HEK293 (cell line): ENCODE data around the gene PRKAG2.

Source experiments
- CTCF ChIA-PET: fragments of 350-600 bp; formaldehyde crosslinking; extraction: SDS; loops from one replicate; lab custom pipeline; 2021; ENCODE audit warnings: antibody characterized with exemption; lab: Yijun Ruan, JAX
- POLR2A ChIA-PET: fragments of 300-600 bp; formaldehyde crosslinking; extraction: SDS; loops from one replicate; lab custom pipeline; 2020; ENCODE audit warnings: antibody characterized with exemption, inconsistent platforms; lab: Yijun Ruan, JAX
- H3K27ac ChIP-seq: fragments of 200-500 bp; sonication (Bioruptor generic); 2 replicates; pipeline ENCODE4 v1.5.1; 2014; ENCODE audit warnings: low read depth, low read length, control low read depth, inconsistent platforms; ENCODE audit errors: extremely low read depth
- H3K36me3 ChIP-seq, 2 experiments: fragments of 200-500 bp in 1 of 2; sonication (Bioruptor generic) in 1 of 2; 1 replicate in 1 of 2; 2 replicates in 1 of 2; pipeline ENCODE4 v1.5.1; 2014 to 2017; ENCODE audit warnings: inconsistent platforms in 2 of 2, low read length in 2 of 2; ENCODE audit not compliant: control insufficient read depth in 2 of 2, insufficient read depth in 1 of 2
- H3K4me1 ChIP-seq: fragments of 200-500 bp; sonication (Bioruptor generic); 2 replicates; pipeline ENCODE4 v1.5.1; 2014; ENCODE audit warnings: mild to moderate bottlenecking, low read length, inconsistent platforms; ENCODE audit not compliant: control insufficient read depth, insufficient read depth
- H3K4me3 ChIP-seq: 2 replicates; pipeline ENCODE4 v1.5.1; 2011; ENCODE audit warnings: low read depth, mild to moderate bottlenecking, control low read depth, low read length, moderate library complexity
- H3K9me3 ChIP-seq: fragments of 200-500 bp; sonication (Bioruptor generic); 2 replicates; pipeline ENCODE4 v1.5.1; 2014; ENCODE audit warnings: low read depth, low read length, inconsistent platforms; ENCODE audit not compliant: control insufficient read depth, insufficient read depth
- GLIS1 ChIP-seq: fragments of 450-650 bp; formaldehyde crosslinking; IDR thresholded peaks from 2 replicates; pipeline ENCODE4 v1.5.1; 2016; ENCODE audit warnings: missing biosample characterization, missing genetic modification characterization
- PRDM10 ChIP-seq: fragments of 450-650 bp; formaldehyde crosslinking; IDR thresholded peaks from 2 replicates; pipeline ENCODE4 v1.5.1; 2016; ENCODE audit warnings: missing biosample characterization, missing genetic modification characterization
- SCRT1 ChIP-seq: fragments of 450-650 bp; formaldehyde crosslinking; IDR thresholded peaks from 2 replicates; pipeline ENCODE4 v1.5.1; 2016; ENCODE audit warnings: missing biosample characterization, missing genetic modification characterization, borderline replicate concordance
- TSHZ1 ChIP-seq: fragments of 450-650 bp; formaldehyde crosslinking; IDR thresholded peaks from 2 replicates; pipeline ENCODE4 v1.5.1; 2016; ENCODE audit warnings: missing biosample characterization, missing genetic modification characterization, borderline replicate concordance
- ZNF10 ChIP-seq: fragments of 450-650 bp; formaldehyde crosslinking; IDR thresholded peaks from 2 replicates; pipeline ENCODE4 v1.5.1; 2017; ENCODE audit warnings: missing biosample characterization, missing genetic modification characterization
- ZNF18 ChIP-seq: fragments of 450-650 bp; formaldehyde crosslinking; IDR thresholded peaks from 2 replicates; pipeline ENCODE4 v1.5.1; 2016; ENCODE audit warnings: missing biosample characterization, missing genetic modification characterization
- ZNF184 ChIP-seq: fragments of 450-650 bp; IDR thresholded peaks from 2 replicates; pipeline ENCODE4 v1.5.1; 2018; ENCODE audit warnings: missing biosample characterization, mild to moderate bottlenecking, missing genetic modification characterization
- ZNF26 ChIP-seq: fragments of 450-650 bp; formaldehyde crosslinking; IDR thresholded peaks from 2 replicates; pipeline ENCODE4 v1.5.1; 2016; ENCODE audit warnings: missing biosample characterization, missing genetic modification characterization
- ZNF335 ChIP-seq: fragments of 450-650 bp; formaldehyde crosslinking; conservative IDR thresholded peaks from 2 replicates; pipeline ENCODE4 v1.5.1; 2016; ENCODE audit warnings: missing biosample characterization, missing genetic modification characterization
- ZNF449 ChIP-seq: fragments of 450-650 bp; formaldehyde crosslinking; IDR thresholded peaks from 2 replicates; pipeline ENCODE4 v1.5.1; 2017; ENCODE audit warnings: missing biosample characterization, mild to moderate bottlenecking, missing genetic modification characterization, moderate library complexity
- ZNF488 ChIP-seq: fragments of 450-650 bp; formaldehyde crosslinking; IDR thresholded peaks from 2 replicates; pipeline ENCODE4 v1.5.1; 2016; ENCODE audit warnings: missing biosample characterization, missing genetic modification characterization
- ZNF501 ChIP-seq: fragments of 450-650 bp; formaldehyde crosslinking; IDR thresholded peaks from 2 replicates; pipeline ENCODE4 v1.5.1; 2016; ENCODE audit warnings: missing biosample characterization, missing genetic modification characterization
- ZNF510 ChIP-seq: fragments of 450-650 bp; formaldehyde crosslinking; IDR thresholded peaks from 2 replicates; pipeline ENCODE4 v1.5.1; 2018; ENCODE audit warnings: mild to moderate bottlenecking, missing genetic modification characterization, missing biosample characterization; ENCODE audit not compliant: insufficient replicate concordance
- ZNF514 ChIP-seq: fragments of 450-650 bp; formaldehyde crosslinking; IDR thresholded peaks from 2 replicates; pipeline ENCODE4 v1.5.1; 2016; ENCODE audit warnings: missing biosample characterization, missing genetic modification characterization
- ZNF549 ChIP-seq: fragments of 450-650 bp; IDR thresholded peaks from 2 replicates; pipeline ENCODE4 v1.5.1; 2018; ENCODE audit warnings: missing biosample characterization, missing genetic modification characterization, mild to moderate bottlenecking, inconsistent platforms, moderate library complexity
- ZNF768 ChIP-seq: fragments of 450-650 bp; formaldehyde crosslinking; IDR thresholded peaks from 2 replicates; pipeline ENCODE4 v1.5.1; 2018; ENCODE audit warnings: missing biosample characterization, mild to moderate bottlenecking, missing genetic modification characterization
- ZSCAN16 ChIP-seq: fragments of 450-650 bp; formaldehyde crosslinking; IDR thresholded peaks from 2 replicates; pipeline ENCODE4 v1.5.1; 2016; ENCODE audit warnings: missing biosample characterization, missing genetic modification characterization
- ZSCAN23 ChIP-seq: fragments of 450-650 bp; formaldehyde crosslinking; IDR thresholded peaks from 2 replicates; pipeline ENCODE4 v1.5.1; 2016; ENCODE audit warnings: missing biosample characterization, missing genetic modification characterization
- ZSCAN4 ChIP-seq: fragments of 450-650 bp; formaldehyde crosslinking; IDR thresholded peaks from 2 replicates; pipeline ENCODE4 v1.5.1; 2017; ENCODE audit warnings: missing biosample characterization, missing genetic modification characterization

PRKAG2 gene

GRCh38 chr7:151560243-151560642, 316.7 kb downstream of the PRKAG2 start (continued):
- TF ChIP-seq ZNF549 (tag by site-specific recombination) (no peak), ZNF335 (tag by site-specific recombination) (no peak), ZNF488 (no peak), ZNF768 (tag by site-specific recombination) (no peak), SCRT1 (tag by site-specific recombination) (no peak), ZSCAN23 (no peak), ZNF514 (no peak), ZNF510 (no peak), GLIS1 (tag by site-specific recombination) (no peak), ZNF18 (tag by site-specific recombination) (no peak), ZSCAN4 (tag by site-specific recombination) (no peak), ZNF26 (tag by site-specific recombination) (no peak), TSHZ1 (tag by site-specific recombination) (no peak)

- H3K27ac ChIP-seq, result no peak overlapping the region
- H3K36me3 ChIP-seq, result peaks cover 0 to 56% of the 10 kb centered on the region in 2 experiments; a peak in 1 of 3 replicates
- H3K9me3 ChIP-seq, result no peaks in the 10 kb centered on the region
- no peak for TF ChIP-seq ZNF501 (tag by site-specific recombination)
- no peak for TF ChIP-seq ZSCAN23
- no peak for TF ChIP-seq PRDM10
- no peak for TF ChIP-seq ZNF184 (tag by site-specific recombination)
- no peak for TF ChIP-seq ZSCAN16 (tag by site-specific recombination)
- no peak for TF ChIP-seq ZNF10 (tag by site-specific recombination)
- TF ChIP-seq ZNF449, result no peak
- no peak for TF ChIP-seq ZNF510
- ChIA-PET POLR2A (no interaction called here), CTCF (no interaction called here)
- H3K4me1 ChIP-seq, result no peaks in the 10 kb centered on the region
- H3K4me3 ChIP-seq, result no peak overlapping the region
Measured at GRCh38 chr7:151559557-151560183, 317.2 kb downstream of the PRKAG2 start.
